ENCODE results near the gene RHBDD3.

RHBDD3 gene

DNA sequence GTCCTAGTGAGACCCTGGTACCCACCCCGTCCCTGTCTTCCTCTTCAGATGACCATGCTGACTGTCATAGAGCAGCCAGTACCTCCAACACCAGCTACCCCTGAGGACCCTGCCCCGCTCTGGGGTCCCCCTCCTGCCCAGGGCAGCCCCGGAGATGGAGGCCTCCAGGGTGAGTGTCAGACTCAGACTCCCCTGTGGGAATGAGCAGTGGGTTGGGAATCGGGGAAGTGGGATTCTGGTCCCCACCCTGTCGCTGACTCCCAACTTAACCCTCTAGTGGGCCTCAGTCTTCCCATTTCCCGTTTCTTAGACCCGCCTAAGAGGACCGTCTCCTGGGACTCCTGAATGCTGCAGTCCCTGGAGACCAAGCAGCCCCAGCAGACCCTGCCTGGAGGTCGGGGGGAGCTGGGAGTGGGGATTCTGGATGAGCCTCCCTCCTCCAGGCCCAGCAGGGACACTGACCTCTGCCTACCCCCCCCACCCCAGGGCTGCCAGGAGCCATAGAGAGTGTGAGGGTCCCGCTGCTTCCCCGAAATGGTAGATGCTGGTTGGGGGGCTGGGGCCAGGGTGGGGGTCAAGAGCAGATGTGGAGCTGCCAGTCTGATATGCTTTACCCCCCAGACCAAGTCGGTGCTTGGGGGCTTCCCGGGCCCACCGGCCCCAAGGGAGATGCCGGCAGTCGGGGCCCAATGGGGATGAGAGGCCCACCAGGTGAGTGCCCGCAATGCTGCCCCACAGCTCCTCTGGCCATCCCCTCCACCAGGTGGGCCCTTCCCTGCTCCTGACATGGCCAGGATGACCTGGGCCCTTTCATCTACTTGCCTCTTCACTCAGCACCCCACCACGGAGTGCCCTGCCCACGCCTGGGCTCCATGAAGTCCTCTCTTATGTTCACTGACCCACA, 36.6 kb downstream of the RHBDD3 start:
- no peaks in the 10 kb centered on the region for H3K27me3 ChIP-seq
- no peak overlapping the region for H3K27ac ChIP-seq
- H3K36me3 ChIP-seq, result no peaks in the 10 kb centered on the region
- TF ChIP-seq, protein P1, sequence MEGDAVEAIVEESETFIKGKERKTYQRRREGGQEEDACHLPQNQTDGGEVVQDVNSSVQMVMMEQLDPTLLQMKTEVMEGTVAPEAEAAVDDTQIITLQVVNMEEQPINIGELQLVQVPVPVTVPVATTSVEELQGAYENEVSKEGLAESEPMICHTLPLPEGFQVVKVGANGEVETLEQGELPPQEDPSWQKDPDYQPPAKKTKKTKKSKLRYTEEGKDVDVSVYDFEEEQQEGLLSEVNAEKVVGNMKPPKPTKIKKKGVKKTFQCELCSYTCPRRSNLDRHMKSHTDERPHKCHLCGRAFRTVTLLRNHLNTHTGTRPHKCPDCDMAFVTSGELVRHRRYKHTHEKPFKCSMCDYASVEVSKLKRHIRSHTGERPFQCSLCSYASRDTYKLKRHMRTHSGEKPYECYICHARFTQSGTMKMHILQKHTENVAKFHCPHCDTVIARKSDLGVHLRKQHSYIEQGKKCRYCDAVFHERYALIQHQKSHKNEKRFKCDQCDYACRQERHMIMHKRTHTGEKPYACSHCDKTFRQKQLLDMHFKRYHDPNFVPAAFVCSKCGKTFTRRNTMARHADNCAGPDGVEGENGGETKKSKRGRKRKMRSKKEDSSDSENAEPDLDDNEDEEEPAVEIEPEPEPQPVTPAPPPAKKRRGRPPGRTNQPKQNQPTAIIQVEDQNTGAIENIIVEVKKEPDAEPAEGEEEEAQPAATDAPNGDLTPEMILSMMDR (IDR thresholded peaks at IDR 0.05), result no peak
- H3K4me3 ChIP-seq (ENCODE audit: low read depth in 1 of 2, low read length in 1 of 2), result no peak overlapping the region
- no peaks in the 10 kb centered on the region for H3K9me3 ChIP-seq
- H3K4me1 ChIP-seq (ENCODE audit: control insufficient read depth in 1 of 2, insufficient read depth in 1 of 2, low read depth in 1 of 2, low read length in 1 of 2), result no peaks in the 10 kb centered on the region

DNA sequence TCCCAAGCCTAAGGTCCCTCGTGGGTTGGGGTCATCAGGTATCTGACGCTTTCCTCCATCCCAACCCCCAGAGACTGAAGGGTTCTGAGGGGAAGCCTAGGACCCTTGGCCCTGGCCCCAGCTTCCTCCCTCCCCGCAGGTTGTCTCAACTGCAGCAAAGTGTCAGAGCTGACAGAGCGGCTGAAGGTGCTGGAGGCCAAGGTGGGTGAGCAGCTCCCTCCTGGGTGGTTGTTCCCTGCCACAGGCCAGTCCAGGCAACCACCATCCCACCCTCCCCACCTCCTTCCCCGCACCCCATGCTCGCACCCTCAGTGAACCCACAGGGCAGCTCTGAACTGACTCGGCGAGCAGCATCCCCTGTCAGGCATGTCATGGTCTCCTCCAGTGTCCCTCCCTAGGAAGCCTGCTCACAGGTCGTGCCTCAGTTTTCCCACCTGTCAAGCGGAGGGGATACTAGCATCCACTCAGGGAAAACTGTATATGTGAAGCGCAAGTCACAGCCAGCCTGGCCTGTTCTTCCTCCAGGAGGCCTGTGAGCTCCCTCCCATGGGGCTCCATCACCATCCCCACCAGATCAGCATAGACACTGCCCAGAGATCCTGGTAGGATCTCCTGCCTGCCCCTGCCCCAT, 41.3 kb downstream of the RHBDD3 start:
- Histone ChIP-seq H3K9me3 (no peaks in the 10 kb centered on the region), H3K27me3 (no peaks in the 10 kb centered on the region), H3K27ac (no peak overlapping the region), H3K36me3 (no peaks in the 10 kb centered on the region), H3K4me1 (ENCODE audit: control insufficient read depth in 1 of 2, insufficient read depth in 1 of 2, low read depth in 1 of 2, low read length in 1 of 2) (no peaks in the 10 kb centered on the region), H3K4me3 (ENCODE audit: low read depth in 1 of 2, low read length in 1 of 2) (no peak overlapping the region)
- TF ChIP-seq, protein P1 (IDR thresholded peaks at IDR 0.05), result no peak

DNA sequence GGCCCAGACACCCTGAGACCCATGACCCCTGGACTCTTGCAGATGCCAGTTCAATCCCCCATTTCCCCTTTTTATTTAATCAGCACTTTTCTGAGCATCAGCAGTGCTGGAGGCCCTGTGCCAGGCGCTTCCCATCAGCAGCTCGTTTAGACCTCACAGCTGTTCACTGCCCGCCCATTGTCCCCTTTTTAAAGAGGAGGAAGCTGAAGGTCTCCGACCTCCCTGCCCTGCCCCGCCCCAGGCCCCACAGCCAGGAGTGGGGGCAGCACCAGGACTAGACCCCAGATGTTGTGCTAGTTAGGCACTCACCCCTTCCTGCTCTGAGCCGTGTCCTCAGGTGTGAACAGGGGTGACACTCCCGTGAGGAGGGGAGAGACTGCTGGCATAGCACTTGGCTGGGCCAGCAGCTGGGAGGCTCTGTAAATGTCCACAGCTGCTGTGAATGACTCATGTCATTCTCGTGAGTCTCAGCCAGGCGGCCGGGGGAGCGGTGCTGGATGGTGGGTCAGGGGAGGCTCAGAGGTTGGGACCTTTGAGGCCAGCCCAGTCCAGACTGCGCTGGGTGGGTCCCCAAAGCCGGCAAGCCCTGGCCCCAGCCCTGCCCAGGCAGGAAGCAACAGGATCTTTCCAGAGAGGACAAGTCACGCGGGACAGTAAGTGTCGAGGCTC, 42.2 kb downstream of the RHBDD3 start:
- H3K9me3 ChIP-seq, result no peaks in the 10 kb centered on the region
- no peak overlapping the region for H3K27ac ChIP-seq
- H3K4me3 ChIP-seq (ENCODE audit: low read depth in 1 of 2, low read length in 1 of 2), result no peak overlapping the region
- TF ChIP-seq, protein P1 (IDR thresholded peaks at IDR 0.05), result no peak
- H3K36me3 ChIP-seq, result no peaks in the 10 kb centered on the region
- H3K4me1 ChIP-seq (ENCODE audit: control insufficient read depth in 1 of 2, insufficient read depth in 1 of 2, low read depth in 1 of 2, low read length in 1 of 2), result no peaks in the 10 kb centered on the region
- H3K27me3 ChIP-seq, result no peaks in the 10 kb centered on the region

DNA sequence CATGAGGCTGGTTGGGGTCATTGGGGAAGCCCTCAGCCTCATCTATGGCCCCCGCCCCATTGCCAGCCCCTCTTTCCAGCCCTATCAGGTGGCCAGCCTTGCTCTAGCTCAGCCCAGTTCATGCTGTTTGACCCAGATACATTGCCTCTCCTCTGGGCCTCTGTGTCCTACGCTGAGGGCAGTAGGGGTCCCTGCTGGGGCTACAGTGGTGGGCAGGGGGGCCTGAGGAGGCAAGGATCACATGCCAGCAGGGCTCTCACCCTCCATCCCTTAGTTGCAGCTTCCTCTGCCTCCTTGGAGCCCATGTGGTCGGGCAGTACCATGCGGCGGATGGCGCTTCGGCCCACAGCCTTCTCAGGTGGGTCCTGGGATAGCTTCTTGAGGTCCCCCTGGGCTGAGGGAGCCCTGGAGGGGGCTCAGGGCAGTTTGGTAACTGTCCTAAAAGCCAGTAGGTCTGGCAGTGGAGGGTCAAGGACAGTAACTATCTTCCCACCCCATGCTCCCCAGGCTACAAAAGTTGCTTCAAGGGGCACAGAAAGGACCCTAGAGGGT, 42.8 kb downstream of the RHBDD3 start:
- no peak overlapping the region for H3K27ac ChIP-seq
- no peaks in the 10 kb centered on the region for H3K27me3 ChIP-seq
- no peak overlapping the region for H3K4me3 ChIP-seq (ENCODE audit: low read depth in 1 of 2, low read length in 1 of 2)
- no peaks in the 10 kb centered on the region for H3K36me3 ChIP-seq
- TF ChIP-seq, protein P1 (IDR thresholded peaks at IDR 0.05), result no peak
- H3K9me3 ChIP-seq, result no peaks in the 10 kb centered on the region
- no peaks in the 10 kb centered on the region for H3K4me1 ChIP-seq (ENCODE audit: control insufficient read depth in 1 of 2, insufficient read depth in 1 of 2, low read depth in 1 of 2, low read length in 1 of 2)

DNA sequence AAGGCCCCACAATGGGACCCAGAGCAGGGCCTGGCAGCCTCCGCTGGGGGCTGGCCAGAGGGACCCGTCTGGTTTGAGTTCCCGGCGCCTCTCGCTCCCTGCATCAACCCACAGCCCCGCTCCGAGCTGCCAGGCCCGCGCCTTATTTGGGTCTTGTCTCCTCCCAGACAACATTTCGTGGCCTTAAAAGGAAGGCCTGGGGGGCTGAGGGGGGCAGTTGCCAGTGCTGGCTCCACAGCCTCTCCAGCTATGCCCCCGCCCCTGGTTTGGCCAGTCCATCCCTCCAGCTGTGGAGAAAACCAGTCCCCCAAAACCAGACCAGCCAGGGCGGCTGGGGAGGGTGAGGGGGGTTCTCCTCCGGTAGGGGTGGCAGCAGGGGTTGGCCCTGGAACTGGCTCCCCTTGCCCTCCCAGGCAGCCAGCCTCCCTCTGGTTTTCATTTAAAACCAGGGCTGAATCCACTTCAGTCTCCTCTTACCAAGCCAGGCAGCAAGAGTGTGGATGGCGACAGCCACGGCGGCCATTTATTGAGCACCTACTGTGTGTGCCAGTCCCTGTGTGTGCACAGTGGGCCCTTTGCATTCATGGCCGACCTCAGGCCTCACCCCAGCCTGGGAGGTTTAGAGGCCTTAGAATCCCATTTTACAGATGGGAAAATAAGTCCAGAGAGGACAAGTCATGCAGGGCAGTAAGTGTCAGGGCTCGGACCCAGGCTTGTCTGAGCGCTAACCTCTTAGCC, 43.5 kb downstream of the RHBDD3 start:
- Histone ChIP-seq H3K27ac (no peak overlapping the region), H3K9me3 (no peaks in the 10 kb centered on the region), H3K4me1 (ENCODE audit: control insufficient read depth in 1 of 2, insufficient read depth in 1 of 2, low read depth in 1 of 2, low read length in 1 of 2) (no peaks in the 10 kb centered on the region), H3K36me3 (no peaks in the 10 kb centered on the region), H3K27me3 (no peaks in the 10 kb centered on the region), H3K4me3 (ENCODE audit: low read depth in 1 of 2, low read length in 1 of 2) (no peak overlapping the region)
- TF ChIP-seq, protein P1 (IDR thresholded peaks at IDR 0.05), result no peak
